IPS DF 4.7 (cell line): ENCODE data around the gene BCL7B.
"Not testable (repeated sequence)": the region's sequence is repeated elsewhere in the genome, so short reads cannot be mapped to it uniquely, and the experiment has no call there.

ENCODE experiments used
- DNase-seq: peaks from one replicate; pipeline ENCODE4 v3.0.0-alpha.2; 2013; ENCODE audit warnings: low spot score; ENCODE audit errors: extremely low read depth

Gene BCL7B

GRCh38 chr7:73557397-73558257 is at the start of gene BCL7B:
TSS of gene BCL7B (minus strand) at chr7:73557690. CDS start at chr7:73557578, 112 bp downstream.
- no peak for DNase-seq

GRCh38 chr7:73605601-73606220 is 48.2 kb upstream of the BCL7B start:
- no peak for DNase-seq

GRCh38 chr7:73602721-73603651 is 45.5 kb upstream of the BCL7B start:
- no peak for DNase-seq

GRCh38 chr7:73599916-73600315 is 42.4 kb upstream of the BCL7B start:
- DNase-seq, result no peak

GRCh38 chr7:73599151-73599882 is 41.8 kb upstream of the BCL7B start:
- no peak for DNase-seq

GRCh38 chr7:73597978-73598782 is 40.7 kb upstream of the BCL7B start:
- DNase-seq, result no peak

GRCh38 chr7:73596191-73597065 is 38.9 kb upstream of the BCL7B start:
- DNase-seq, result no peak

- no peak for DNase-seq
Measured at GRCh38 chr7:73595358-73595757, 37.9 kb upstream of the BCL7B start.

GRCh38 chr7:73593207-73594045 is 35.9 kb upstream of the BCL7B start:
- DNase-seq, result no peak

- DNase-seq, result no peak
Measured at GRCh38 chr7:73586911-73587310, 29.4 kb upstream of the BCL7B start.

- DNase-seq, result no peak
Measured at GRCh38 chr7:73585196-73585595, 27.7 kb upstream of the BCL7B start.

- DNase-seq, result no peak
Measured at GRCh38 chr7:73582664-73583202, 25.2 kb upstream of the BCL7B start.

- not testable (repeated sequence) for DNase-seq
Measured at GRCh38 chr7:73581006-73581405, 23.5 kb upstream of the BCL7B start.

- DNase-seq, result peak; percentile 74
Measured at GRCh38 chr7:73578342-73579128, 21.0 kb upstream of the BCL7B start, which contains the start of gene TBL2. TSS of gene TBL2 (minus strand) at chr7:73578579. CDS start at chr7:73578549, 30 bp downstream.

GRCh38 chr7:73577627-73578341 is 20.3 kb upstream of the BCL7B start:
- DNase-seq, result no peak

GRCh38 chr7:73573791-73574190 is 16.3 kb upstream of the BCL7B start:
- DNase-seq, result no peak
